Activated naive CD4-positive, alpha-beta T cell treated with anti-CD3 and anti-CD28 coated beads, Interleukin-2, amount 10 ng/mL, durations not matched to agents 7 days and 5 days (primary cell): Measurements from ENCODE around the gene CEACAM16.
"Not testable (repeated sequence)": the region's sequence is repeated elsewhere in the genome, so short reads cannot be mapped to it uniquely, and the experiment has no call there.

Source experiments
- CTCF ChIA-PET: fragments of 350-600 bp; sonication (Branson Sonifier 250); formaldehyde crosslinking; loops from one replicate; lab custom pipeline; 2021; ENCODE audit warnings: antibody characterized with exemption; lab: Charles Lee
- DNase-seq: peaks from one replicate; pipeline ENCODE4 v3.0.0-alpha.2; 2020
- H3K27ac Mint-ChIP-seq: one replicate; pipeline ENCODE4 v1.8.0; 2021; ENCODE audit warnings: mild to moderate bottlenecking, moderate library complexity, mixed read lengths
- H3K27me3 Mint-ChIP-seq: one replicate; pipeline ENCODE4 v1.8.0; 2021; ENCODE audit warnings: mild to moderate bottlenecking, mixed read lengths
- H3K36me3 Mint-ChIP-seq: one replicate; pipeline ENCODE4 v1.8.0; 2021; ENCODE audit warnings: mixed read lengths
- H3K4me1 Mint-ChIP-seq: one replicate; pipeline ENCODE4 v1.8.0; 2021; ENCODE audit warnings: mixed read lengths
- H3K4me3 Mint-ChIP-seq: one replicate; pipeline ENCODE4 v1.8.0; 2021; ENCODE audit warnings: mild to moderate bottlenecking, moderate library complexity, mixed read lengths
- H3K9me3 Mint-ChIP-seq: one replicate; pipeline ENCODE4 v1.8.0; 2021; ENCODE audit warnings: mixed read lengths

The CEACAM16 gene

DNA sequence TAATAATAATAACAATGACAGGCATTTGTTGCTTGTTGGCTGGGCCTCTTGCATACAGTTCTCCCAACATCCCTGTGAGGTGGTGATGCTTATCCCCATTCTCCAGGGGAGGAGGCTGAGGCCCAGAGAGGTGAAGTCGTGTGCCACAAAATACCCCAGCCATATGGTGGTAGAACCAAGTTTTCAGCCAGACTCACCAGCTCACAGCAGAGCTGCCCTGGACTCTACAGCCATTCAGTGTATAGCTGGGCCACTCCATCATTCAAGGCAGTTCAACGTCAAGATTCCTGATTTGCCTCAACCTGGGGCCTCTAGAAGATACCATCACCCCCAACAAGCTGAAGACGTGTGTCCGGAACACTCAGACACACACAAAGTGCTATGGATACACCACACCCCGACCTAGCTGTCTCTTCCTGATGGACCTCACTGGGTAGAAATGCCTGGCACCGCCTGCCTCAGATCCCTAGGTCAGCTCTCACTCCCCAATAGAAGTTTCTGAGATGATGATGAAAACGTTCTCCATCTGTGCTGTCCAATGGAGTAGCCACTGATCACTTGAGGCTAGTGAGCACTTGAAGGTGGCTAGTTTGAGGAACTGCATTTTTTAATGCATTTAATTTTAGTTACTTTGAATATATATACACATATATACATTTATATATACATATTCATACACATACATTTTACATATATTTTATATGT, 31.9 kb upstream of the CEACAM16 start:
- H3K9me3 Mint-ChIP-seq: no peaks in the 10 kb centered on the region

GRCh38 chr19:44668985-44669764, 29.8 kb upstream of the CEACAM16 start:
- Mint-ChIP-seq H3K27me3 (no peaks in the 10 kb centered on the region), H3K9me3 (no peaks in the 10 kb centered on the region), H3K27ac (no peak overlapping the region), H3K4me1 (no peaks in the 10 kb centered on the region), H3K4me3 (no peak overlapping the region), H3K36me3 (no peaks in the 10 kb centered on the region)
- DNase-seq: peak; percentile 34
- CTCF ChIA-PET: no interaction called here

More for the DNA sequence above, 31.9 kb upstream of the CEACAM16 start:
- H3K36me3 Mint-ChIP-seq: no peaks in the 10 kb centered on the region
- no peaks in the 10 kb centered on the region for H3K27me3 Mint-ChIP-seq
- H3K27ac Mint-ChIP-seq: no peak overlapping the region
- no peak overlapping the region for H3K4me3 Mint-ChIP-seq
- H3K4me1 Mint-ChIP-seq: no peaks in the 10 kb centered on the region
- CTCF ChIA-PET: interaction anchor here (0.8 to 1.0 kb wide), 2 partner anchors 9 to 13 kb away, joined by 3 read pairs; no protein-coding TSS in a partner anchor
- no peak for DNase-seq

GRCh38 chr19:44670027-44670426, 28.9 kb upstream of the CEACAM16 start:
- DNase-seq, H3K9me3 Mint-ChIP-seq, H3K4me3 Mint-ChIP-seq, H3K27me3 Mint-ChIP-seq, H3K36me3 Mint-ChIP-seq, H3K27ac Mint-ChIP-seq, CTCF ChIA-PET, H3K4me1 Mint-ChIP-seq: not testable (repeated sequence)

DNA sequence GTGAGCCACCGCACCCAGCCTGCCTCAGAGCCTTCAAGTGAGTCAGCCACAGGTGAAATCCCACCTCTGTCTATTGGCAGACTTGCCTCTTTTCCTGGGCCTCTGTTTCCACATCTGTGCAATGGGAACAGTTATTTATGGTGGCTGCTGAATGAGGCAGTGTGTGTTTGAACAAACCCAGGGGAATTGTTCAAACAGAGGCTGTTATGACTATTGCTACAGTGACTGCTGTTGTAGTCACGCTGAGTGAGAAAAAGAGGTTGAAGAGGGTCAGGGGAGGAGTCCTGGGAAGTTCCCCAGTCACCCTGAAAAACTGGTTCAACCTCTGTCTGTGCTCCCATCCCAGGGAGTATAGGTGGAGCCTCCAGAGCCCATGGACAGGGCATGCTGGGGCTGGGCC, 27.6 kb upstream of the CEACAM16 start, which contains the start of gene CEACAM19:
CEACAM19 (plus strand) TSS at position 83 of the 400 bp plus-strand sequence. CDS start 450 bp downstream, outside the sequence.
- Mint-ChIP-seq H3K4me3 (no peak within 1 kb of the TSS), H3K4me1 (no peaks in the 10 kb centered on the region), H3K9me3 (no peaks in the 10 kb centered on the region), H3K36me3 (no peaks in the 10 kb centered on the region), H3K27me3 (no peaks in the 10 kb centered on the region), H3K27ac (no peak within 1 kb of the TSS)
- DNase-seq: no peak
- CTCF ChIA-PET: no interaction called here

DNA sequence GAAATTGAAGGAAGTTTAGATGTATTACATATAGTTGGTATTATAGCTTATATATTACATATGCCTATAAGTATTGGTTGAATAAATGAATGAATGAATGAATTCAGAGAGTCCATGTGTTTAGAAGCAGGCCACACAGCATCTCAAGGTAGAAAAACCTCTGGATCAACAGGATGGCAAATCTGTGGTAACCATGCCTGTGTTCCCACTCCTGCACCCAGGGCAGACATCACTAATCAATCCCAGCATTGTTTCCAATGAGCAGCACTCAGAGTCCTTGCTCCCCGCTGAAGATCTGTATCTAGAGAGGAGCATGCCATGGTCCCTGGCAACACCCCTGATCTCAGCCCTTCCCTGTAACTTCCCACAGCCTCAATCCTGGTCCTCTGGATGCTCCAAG, 26.7 kb upstream of the CEACAM16 start:
- Mint-ChIP-seq H3K27me3 (no peaks in the 10 kb centered on the region), H3K36me3 (no peaks in the 10 kb centered on the region), H3K4me1 (no peaks in the 10 kb centered on the region), H3K27ac (no peak overlapping the region), H3K4me3 (no peak overlapping the region), H3K9me3 (no peaks in the 10 kb centered on the region)
- no peak for DNase-seq
- CTCF ChIA-PET: interaction anchor here (0.9 to 2.0 kb wide), 2 partner anchors 17 to 102 kb away, joined by 3 to 4 read pairs; no protein-coding TSS in a partner anchor

DNA sequence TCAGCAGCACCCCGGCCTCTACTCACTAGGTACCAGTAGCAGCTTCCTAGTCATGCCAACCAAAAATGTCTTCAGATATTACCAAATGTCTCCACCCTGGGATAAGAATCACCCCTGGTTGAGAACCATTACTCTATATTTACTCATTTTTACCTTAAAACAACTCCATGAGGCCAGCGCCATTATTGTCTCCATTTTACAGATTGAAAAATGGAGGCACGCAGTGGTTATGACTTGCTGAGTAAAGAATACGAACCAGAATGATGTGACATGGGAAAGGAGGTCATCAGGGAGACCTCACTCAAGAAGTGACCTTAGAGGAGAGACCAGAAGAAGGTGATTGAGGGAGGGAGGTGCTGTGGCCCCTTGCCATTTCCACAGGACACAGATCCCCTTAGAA, 25.4 kb upstream of the CEACAM16 start:
- H3K27ac Mint-ChIP-seq: no peak overlapping the region
- H3K27me3 Mint-ChIP-seq: no peaks in the 10 kb centered on the region
- no peaks in the 10 kb centered on the region for H3K4me1 Mint-ChIP-seq
- no peak overlapping the region for H3K4me3 Mint-ChIP-seq
- H3K9me3 Mint-ChIP-seq: no peaks in the 10 kb centered on the region
- no peak for DNase-seq
- CTCF ChIA-PET: interaction anchor here (2.0 kb wide), 1 partner anchor 103 kb away, joined by 4 read pairs; no protein-coding TSS in a partner anchor
- no peaks in the 10 kb centered on the region for H3K36me3 Mint-ChIP-seq

DNA sequence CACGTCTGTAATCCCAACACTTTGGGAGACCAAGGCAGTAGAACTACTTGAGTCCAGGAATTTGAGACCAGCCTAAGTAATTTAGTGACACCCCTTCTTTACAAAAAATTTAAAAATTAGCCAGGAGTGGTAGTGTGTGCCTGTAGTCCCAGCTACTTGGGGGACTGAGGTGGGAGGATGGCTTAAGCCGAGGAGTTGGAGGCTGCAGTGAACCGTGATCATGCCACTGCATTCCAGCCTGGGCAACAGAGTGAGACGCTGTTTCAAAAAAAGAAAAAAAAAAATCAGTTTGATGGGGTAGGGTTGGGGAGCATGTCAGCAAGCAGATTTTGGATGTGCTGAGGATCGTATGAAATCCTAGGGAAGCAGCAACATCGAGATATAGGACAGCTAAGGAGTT, 23.4 kb upstream of the CEACAM16 start:
- no peaks in the 10 kb centered on the region for H3K27me3 Mint-ChIP-seq
- DNase-seq: no peak
- no peak overlapping the region for H3K27ac Mint-ChIP-seq
- H3K36me3 Mint-ChIP-seq: no peaks in the 10 kb centered on the region
- no peak overlapping the region for H3K4me3 Mint-ChIP-seq
- no peaks in the 10 kb centered on the region for H3K9me3 Mint-ChIP-seq
- no peaks in the 10 kb centered on the region for H3K4me1 Mint-ChIP-seq
- CTCF ChIA-PET: interaction anchor here (0.7 to 1.2 kb wide), 2 partner anchors 9 to 275 kb away, joined by 3 read pairs; no protein-coding TSS in a partner anchor

GRCh38 chr19:44677019-44677811, 21.7 kb upstream of the CEACAM16 start:
- Mint-ChIP-seq H3K27ac (no peak overlapping the region), H3K36me3 (no peaks in the 10 kb centered on the region), H3K9me3 (no peaks in the 10 kb centered on the region), H3K4me1 (no peaks in the 10 kb centered on the region), H3K4me3 (no peak overlapping the region), H3K27me3 (no peaks in the 10 kb centered on the region)
- no peak for DNase-seq
- CTCF ChIA-PET: interaction anchor here (0.6 to 1.1 kb wide), 3 partner anchors 12 to 95 kb away, joined by 3 read pairs; no protein-coding TSS in a partner anchor

DNA sequence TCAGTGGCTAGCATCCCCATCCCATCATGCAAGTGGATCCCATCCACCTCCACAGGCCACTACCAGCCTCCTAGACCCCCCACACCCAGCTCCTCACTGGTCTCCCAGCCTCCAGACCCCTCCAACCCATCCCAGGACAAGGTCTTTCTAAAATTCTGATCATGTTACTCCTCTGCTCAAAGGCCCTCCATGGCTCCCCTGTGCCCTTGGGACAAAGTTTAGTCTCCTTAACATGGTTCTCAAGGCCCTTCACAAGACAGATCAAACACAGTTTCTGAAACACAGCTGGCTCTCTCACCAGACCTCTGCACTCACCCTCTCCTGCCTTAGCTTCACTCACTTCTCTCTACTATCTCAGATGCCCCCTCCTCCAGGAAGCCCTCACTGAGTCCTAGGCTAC, 18.4 kb upstream of the CEACAM16 start:
- Mint-ChIP-seq H3K9me3 (no peaks in the 10 kb centered on the region), H3K27ac (no peak overlapping the region), H3K27me3 (peaks cover 11% of the 10 kb centered on the region), H3K4me3 (no peak overlapping the region), H3K36me3 (no peaks in the 10 kb centered on the region), H3K4me1 (peaks cover 6% of the 10 kb centered on the region)
- CTCF ChIA-PET: interaction anchor here (1.2 kb wide), 1 partner anchor 9 kb away, joined by 5 read pairs; no protein-coding TSS in a partner anchor
- DNase-seq: no peak

GRCh38 chr19:44681992-44682790, 16.8 kb upstream of the CEACAM16 start:
- no peaks in the 10 kb centered on the region for H3K36me3 Mint-ChIP-seq
- peaks cover 18% of the 10 kb centered on the region for H3K27me3 Mint-ChIP-seq
- CTCF ChIA-PET: interaction anchor here (0.9 kb wide), 1 partner anchor 27 kb away, joined by 4 read pairs; no protein-coding TSS in a partner anchor
- no peaks in the 10 kb centered on the region for H3K9me3 Mint-ChIP-seq
- H3K27ac Mint-ChIP-seq: no peak overlapping the region
- peaks cover 6% of the 10 kb centered on the region for H3K4me1 Mint-ChIP-seq
- no peak for DNase-seq
- H3K4me3 Mint-ChIP-seq: no peak overlapping the region

DNA sequence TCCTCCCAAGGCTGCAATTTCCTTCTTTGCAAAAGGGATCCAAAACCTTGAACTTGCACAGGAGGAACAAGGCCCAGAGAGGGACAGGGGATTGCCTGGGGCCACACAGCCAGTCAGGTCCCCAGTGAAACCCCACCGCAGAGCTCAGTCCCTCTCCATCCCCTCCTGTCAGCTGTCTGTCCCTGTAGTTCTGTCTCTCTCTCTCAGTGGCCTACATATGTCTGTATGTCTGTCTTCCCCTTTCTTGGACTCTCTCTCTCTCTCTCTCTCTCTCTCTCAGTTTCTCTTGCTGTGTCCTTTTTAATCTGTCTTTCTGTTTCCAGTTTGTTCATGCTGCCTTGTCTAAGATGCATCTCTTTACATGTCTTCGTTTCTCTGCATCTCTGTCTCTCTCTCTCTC, 16.1 kb upstream of the CEACAM16 start:
- DNase-seq: no peak
- Mint-ChIP-seq H3K9me3 (no peaks in the 10 kb centered on the region), H3K4me1 (peaks cover 6% of the 10 kb centered on the region), H3K27me3 (peaks cover 20% of the 10 kb centered on the region), H3K4me3 (no peak overlapping the region), H3K27ac (no peak overlapping the region), H3K36me3 (no peaks in the 10 kb centered on the region)
- CTCF ChIA-PET: interaction anchor here (0.6 kb wide), 1 partner anchor 59 kb away, joined by 4 read pairs; no protein-coding TSS in a partner anchor

DNA sequence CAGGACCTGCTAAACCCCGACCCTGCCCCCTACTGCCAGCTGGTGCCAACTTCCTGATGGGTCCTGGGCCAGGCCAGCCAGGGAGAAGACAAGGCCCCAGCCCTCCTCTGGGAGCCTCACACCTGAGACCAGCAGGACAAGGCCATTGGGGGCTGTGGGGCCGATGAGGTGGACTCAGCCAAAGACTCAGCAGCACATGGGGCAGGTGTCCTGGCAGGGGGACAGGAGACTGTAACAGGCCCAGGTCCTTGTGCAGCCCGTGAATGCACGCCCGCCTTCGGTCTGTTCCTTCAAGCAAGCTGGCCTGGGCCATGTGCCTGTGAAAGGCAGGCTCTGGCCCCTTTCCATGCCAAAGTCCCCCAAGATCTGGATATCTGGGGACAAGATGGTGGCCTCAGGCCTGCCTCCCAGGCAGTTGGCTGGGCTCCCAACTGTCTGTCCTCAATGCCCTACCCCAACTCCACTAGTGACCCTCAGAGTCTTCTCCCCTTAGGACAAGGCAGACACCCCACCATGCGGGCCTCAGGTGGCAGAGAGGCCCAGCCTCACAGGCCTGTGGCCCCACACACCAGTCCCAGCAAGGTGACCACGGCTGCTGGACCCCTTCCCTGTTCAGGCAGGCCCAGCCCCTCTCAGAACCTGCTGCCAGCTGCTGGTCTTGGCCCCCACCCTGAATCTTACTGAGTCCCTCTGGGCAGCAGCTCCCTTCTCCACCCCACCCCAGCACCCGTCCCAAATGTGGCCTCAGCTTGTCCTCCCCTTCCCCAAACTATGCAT, 15.3 kb upstream of the CEACAM16 start:
- CTCF ChIA-PET: interaction anchor here (0.6 to 0.7 kb wide), 2 partner anchors 40 to 58 kb away, joined by 4 read pairs; no protein-coding TSS in a partner anchor
- DNase-seq: no peak
- H3K27me3 Mint-ChIP-seq: peaks cover 23% of the 10 kb centered on the region
- H3K27ac Mint-ChIP-seq: no peak overlapping the region
- no peak overlapping the region for H3K4me3 Mint-ChIP-seq
- H3K36me3 Mint-ChIP-seq: no peaks in the 10 kb centered on the region
- H3K9me3 Mint-ChIP-seq: no peaks in the 10 kb centered on the region
- peaks cover 6% of the 10 kb centered on the region for H3K4me1 Mint-ChIP-seq
